K562 treated with DMSO at 1 percent for 24 hours (cell line): ENCODE measurements around the gene ACTN4. TPM values are rescaled to one million over a fixed set of nuclear protein-coding genes. Genes with fewer than 3 reads are reported as not detected.

Experiments
- total RNA-seq: library from RNA; unstranded; fragments of 300-600 nt; gene quantifications from 2 replicates; pipeline ENCODE4 v1.2.3, GENCODE V29; 2022; ENCODE audit warnings: low read depth; ENCODE audit not compliant: insufficient read depth

The ACTN4 gene
- total RNA-seq: 412 and 454 TPM in 2 replicates

DNA sequence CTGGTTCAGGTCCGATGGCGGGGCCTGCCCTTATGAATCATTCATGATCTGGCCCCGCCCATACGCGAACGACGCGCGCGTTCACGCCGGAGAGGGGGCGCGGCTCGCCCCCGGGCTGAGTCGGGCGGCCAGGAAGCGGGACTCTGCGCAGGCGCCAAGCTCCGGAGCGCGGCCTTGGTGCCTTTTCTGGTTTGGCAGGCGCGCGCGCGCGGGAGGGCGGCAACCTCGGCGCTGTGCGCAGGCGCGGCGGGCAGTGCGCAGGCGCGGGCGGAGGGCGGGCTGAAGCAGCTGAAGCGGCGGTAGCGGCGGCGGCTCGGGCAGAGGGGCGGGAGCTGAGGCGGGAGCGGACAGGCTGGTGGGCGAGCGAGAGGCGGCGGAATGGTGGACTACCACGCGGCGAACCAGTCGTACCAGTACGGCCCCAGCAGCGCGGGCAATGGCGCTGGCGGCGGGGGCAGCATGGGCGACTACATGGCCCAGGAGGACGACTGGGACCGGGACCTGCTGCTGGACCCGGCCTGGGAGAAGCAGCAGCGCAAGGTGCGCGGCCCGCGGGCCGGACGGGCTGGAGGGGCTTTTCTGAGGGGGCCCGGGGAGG is at the start of gene ACTN4:
ACTN4 (plus strand) TSS at position 282 of the 598 bp plus-strand sequence; CDS start at position 379, 97 bp downstream.

DNA sequence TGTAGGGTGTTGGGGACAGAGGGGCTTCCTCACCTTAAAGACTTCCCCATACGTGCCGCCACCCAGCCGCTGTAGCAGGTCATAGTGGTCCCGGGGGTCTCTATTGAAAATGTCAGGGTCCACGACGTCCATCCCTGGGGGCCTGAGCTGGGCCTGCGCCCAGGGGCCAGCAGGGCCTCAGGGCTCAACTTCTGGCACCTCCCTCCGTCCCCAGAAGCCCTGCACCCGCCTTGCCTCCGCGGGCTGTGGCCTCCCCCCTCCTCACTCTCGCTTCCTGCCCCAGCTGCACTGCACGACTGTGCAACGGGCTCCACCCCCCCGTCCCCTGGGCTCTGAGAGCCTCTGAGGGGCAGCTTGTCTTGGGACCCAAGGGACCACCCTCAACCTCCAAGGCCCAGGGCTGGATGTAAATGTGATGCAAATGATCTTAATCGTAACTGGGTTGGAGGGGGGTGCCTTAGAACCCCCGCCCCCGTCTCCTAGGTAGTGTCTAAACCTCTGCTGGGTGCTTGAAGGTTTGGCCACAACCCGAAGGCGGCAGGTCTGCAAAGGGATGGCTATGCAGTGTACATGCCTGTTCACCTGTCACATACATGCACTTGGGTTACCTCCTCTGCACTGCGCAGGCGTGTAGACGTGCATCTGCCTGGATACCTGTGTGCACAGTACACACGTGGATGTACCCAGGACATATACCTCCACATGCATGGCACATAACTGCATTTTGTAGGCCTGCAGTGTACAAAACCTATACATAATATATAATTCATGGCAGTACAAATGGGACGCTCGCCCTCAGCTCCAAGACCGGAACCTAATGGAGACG is 29.5 kb upstream of the ACTN4 start, which contains the start of gene MAP4K1:
MAP4K1 (minus strand) TSS at position 190 of the 826 bp plus-strand sequence; CDS start at position 132, 58 bp downstream.

DNA sequence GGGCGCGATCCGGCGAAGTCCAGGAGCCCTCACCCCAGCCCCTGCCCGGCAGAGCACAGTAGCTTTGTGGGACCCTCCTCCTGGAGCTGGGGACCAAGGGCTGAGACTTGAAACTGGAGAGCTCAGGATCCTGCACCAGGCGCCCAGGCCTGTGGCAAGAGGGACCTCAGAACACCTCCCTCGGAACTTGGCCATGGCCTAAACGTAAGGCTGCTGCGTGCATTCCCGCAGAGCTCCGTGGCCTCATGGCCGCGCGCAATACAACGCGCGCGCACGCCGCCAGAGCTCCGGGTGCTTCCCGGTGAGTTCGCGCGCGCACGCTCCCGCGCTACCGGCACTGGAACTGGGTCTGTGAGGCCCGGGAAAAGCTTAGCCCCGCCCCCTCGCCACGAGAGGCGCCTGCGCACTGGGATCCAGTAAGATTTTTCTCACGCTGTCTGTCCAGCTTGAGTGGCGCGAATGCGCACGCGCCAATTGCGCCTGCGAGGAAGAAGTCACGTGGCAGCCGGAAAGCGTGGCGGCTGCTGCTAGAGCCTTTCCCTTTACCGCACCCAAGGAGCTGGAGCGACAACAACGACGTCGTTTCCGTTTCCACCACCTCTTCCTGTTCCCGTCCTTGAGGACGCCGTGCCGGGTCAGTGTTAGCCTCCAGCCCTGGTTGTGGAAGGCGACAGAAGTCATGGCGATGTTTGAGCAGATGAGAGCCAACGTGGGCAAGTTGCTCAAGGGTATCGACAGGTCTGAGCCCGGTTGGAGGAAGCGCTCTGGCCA is 28.7 kb upstream of the ACTN4 start, which contains the start of gene EIF3K:
EIF3K (plus strand) TSS at position 599 of the 771 bp plus-strand sequence; CDS start at position 680, 81 bp downstream.

DNA sequence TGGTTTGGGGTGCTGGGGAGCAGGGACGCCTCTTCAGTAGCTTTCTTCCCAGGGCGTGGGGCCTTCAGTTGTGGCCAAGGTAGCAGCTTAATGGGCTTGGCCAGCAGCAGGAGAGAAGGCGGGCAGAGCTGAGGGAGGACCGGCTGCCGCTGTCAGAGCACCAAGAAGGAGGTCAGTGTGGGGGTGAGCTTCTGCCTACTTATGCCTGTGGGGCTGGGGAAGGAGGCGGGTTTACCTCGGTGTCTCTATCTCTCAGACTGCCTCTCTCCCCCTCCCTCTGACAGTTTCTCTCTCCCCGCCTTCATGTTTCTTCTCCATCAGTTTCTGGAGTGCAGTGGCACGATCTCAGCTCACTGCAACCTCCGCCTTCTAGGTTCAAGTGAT is 96.8 kb downstream of the ACTN4 start, which contains the start of gene CAPN12:
CAPN12 (minus strand) TSS at position 177 of the 384 bp plus-strand sequence. CDS start 309 bp downstream, outside the sequence.

GRCh38 chr19:38773469-38774177 is 126.2 kb downstream of the ACTN4 start, which contains the start of gene LGALS7:
TSS of gene LGALS7 (minus strand) at chr19:38773517. CDS start at chr19:38773492, 25 bp downstream.

Other genes with a start within 250 kb of the ACTN4 start
- gene FAM98C, start 244.6 kb upstream of the ACTN4 start, total RNA-seq: 44.4 and 47.5 TPM in 2 replicates
- 18.2 and 20.0 TPM in 2 replicates for gene RASGRP4, start 221.4 kb upstream of the ACTN4 start, total RNA-seq
- gene RYR1, start 214.0 kb upstream of the ACTN4 start, total RNA-seq: 1.7 and 2.9 TPM in 2 replicates
- 0.46 and 0.63 TPM in 2 replicates for gene MAP4K1, start 29.7 kb upstream of the ACTN4 start, total RNA-seq
- 588 and 605 TPM in 2 replicates for gene EIF3K, start 28.5 kb upstream of the ACTN4 start, total RNA-seq
- 0.39 TPM in 1 of 2 replicates, not detected in the other for gene CAPN12, start 96.8 kb downstream of the ACTN4 start, total RNA-seq
- not detected in 2 replicates for gene LGALS7, start 125.9 kb downstream of the ACTN4 start, total RNA-seq
- gene LGALS7B, start 141.6 kb downstream of the ACTN4 start, total RNA-seq: not detected in 2 replicates
- 0.43 TPM in 1 of 2 replicates, not detected in the other for gene LGALS4, start 165.3 kb downstream of the ACTN4 start, total RNA-seq
- gene ECH1, start 184.1 kb downstream of the ACTN4 start, total RNA-seq: 259 and 262 TPM in 2 replicates
- gene HNRNPL, start 202.3 kb downstream of the ACTN4 start, total RNA-seq: 336 and 358 TPM in 2 replicates
- 9.0 and 11.8 TPM in 2 replicates for gene RINL, start 230.6 kb downstream of the ACTN4 start, total RNA-seq